ENCODE results near the gene NPPC.

NPPC gene

GRCh38 chr2:231905026-231905425 is 21.2 kb downstream of the NPPC start:
- H3K9me3 ChIP-seq (ENCODE audit: control insufficient read depth, insufficient read depth, low read length) = no peaks in the 10 kb centered on the region
- no peak overlapping the region for H3K4me3 ChIP-seq (ENCODE audit: low read depth, low read length)
- H3K27me3 ChIP-seq (ENCODE audit: control insufficient read depth, insufficient read depth, low read length) = no peaks in the 10 kb centered on the region; the same call in 1 of the 2 replicates
- no peak overlapping the region for H3K9ac ChIP-seq (ENCODE audit: low read depth, low read length)
- H3K27ac ChIP-seq (ENCODE audit: low read depth, low read length) = no peak overlapping the region
- H3K36me3 ChIP-seq (ENCODE audit: control insufficient read depth, insufficient read depth, low read length) = no peaks in the 10 kb centered on the region
- peaks cover 3% of the 10 kb centered on the region; the same call in 1 of the 2 replicates for H3K4me1 ChIP-seq (ENCODE audit: control insufficient read depth, insufficient read depth, low read length)

GRCh38 chr2:231904161-231904611 is 22.0 kb downstream of the NPPC start:
- Histone ChIP-seq H3K36me3 (ENCODE audit: control insufficient read depth, insufficient read depth, low read length) (no peaks in the 10 kb centered on the region), H3K4me3 (ENCODE audit: low read depth, low read length) (no peak overlapping the region), H3K27ac (ENCODE audit: low read depth, low read length) (no peak overlapping the region), H3K9ac (ENCODE audit: low read depth, low read length) (no peak overlapping the region), H3K27me3 (ENCODE audit: control insufficient read depth, insufficient read depth, low read length) (no peaks in the 10 kb centered on the region; the same call in 1 of the 2 replicates), H3K4me1 (ENCODE audit: control insufficient read depth, insufficient read depth, low read length) (peaks cover 3% of the 10 kb centered on the region; the same call in 1 of the 2 replicates), H3K9me3 (ENCODE audit: control insufficient read depth, insufficient read depth, low read length) (no peaks in the 10 kb centered on the region)

GRCh38 chr2:231902598-231902997 is 23.6 kb downstream of the NPPC start:
- H3K36me3 ChIP-seq (ENCODE audit: control insufficient read depth, insufficient read depth, low read length) = no peaks in the 10 kb centered on the region
- H3K4me3 ChIP-seq (ENCODE audit: low read depth, low read length) = no peak overlapping the region
- no peak overlapping the region for H3K27ac ChIP-seq (ENCODE audit: low read depth, low read length)
- peaks cover 3% of the 10 kb centered on the region; the same call in 1 of the 2 replicates for H3K4me1 ChIP-seq (ENCODE audit: control insufficient read depth, insufficient read depth, low read length)
- H3K9ac ChIP-seq (ENCODE audit: low read depth, low read length) = no peak overlapping the region
- no peaks in the 10 kb centered on the region; the same call in 1 of the 2 replicates for H3K27me3 ChIP-seq (ENCODE audit: control insufficient read depth, insufficient read depth, low read length)
- H3K9me3 ChIP-seq (ENCODE audit: control insufficient read depth, insufficient read depth, low read length) = no peaks in the 10 kb centered on the region

- no peaks in the 10 kb centered on the region; the same call in 1 of the 2 replicates for H3K27me3 ChIP-seq (ENCODE audit: control insufficient read depth, insufficient read depth, low read length)
- H3K36me3 ChIP-seq (ENCODE audit: control insufficient read depth, insufficient read depth, low read length) = no peaks in the 10 kb centered on the region
- no peak overlapping the region; the same call in 1 of the 2 replicates for H3K4me3 ChIP-seq (ENCODE audit: low read depth, low read length)
- peaks cover 3% of the 10 kb centered on the region; the same call in 1 of the 2 replicates for H3K4me1 ChIP-seq (ENCODE audit: control insufficient read depth, insufficient read depth, low read length)
- no peaks in the 10 kb centered on the region for H3K9me3 ChIP-seq (ENCODE audit: control insufficient read depth, insufficient read depth, low read length)
- H3K27ac ChIP-seq (ENCODE audit: low read depth, low read length) = no peak overlapping the region
- no peak overlapping the region for H3K9ac ChIP-seq (ENCODE audit: low read depth, low read length)
These were observed 25.2 kb downstream of the NPPC start for GRCh38 chr2:231900972-231901371.

- no peaks in the 10 kb centered on the region for H3K9me3 ChIP-seq (ENCODE audit: control insufficient read depth, insufficient read depth, low read length)
- H3K36me3 ChIP-seq (ENCODE audit: control insufficient read depth, insufficient read depth, low read length) = no peaks in the 10 kb centered on the region
- H3K9ac ChIP-seq (ENCODE audit: low read depth, low read length) = no peak overlapping the region
- no peaks in the 10 kb centered on the region; the same call in 1 of the 2 replicates for H3K27me3 ChIP-seq (ENCODE audit: control insufficient read depth, insufficient read depth, low read length)
- H3K27ac ChIP-seq (ENCODE audit: low read depth, low read length) = no peak overlapping the region
- peaks cover 3% of the 10 kb centered on the region; the same call in 1 of the 2 replicates for H3K4me1 ChIP-seq (ENCODE audit: control insufficient read depth, insufficient read depth, low read length)
- no peak overlapping the region; the same call in 1 of the 2 replicates for H3K4me3 ChIP-seq (ENCODE audit: low read depth, low read length)
These were observed 25.7 kb downstream of the NPPC start for GRCh38 chr2:231900486-231900942.

- Histone ChIP-seq H3K4me3 (ENCODE audit: low read depth, low read length) (no peak overlapping the region), H3K4me1 (ENCODE audit: control insufficient read depth, insufficient read depth, low read length) (0 out of 2 replicates have a peak, but pooled peaks cover 3% of the 10 kb centered on the region), H3K9me3 (ENCODE audit: control insufficient read depth, insufficient read depth, low read length) (no peaks in the 10 kb centered on the region), H3K36me3 (ENCODE audit: control insufficient read depth, insufficient read depth, low read length) (no peaks in the 10 kb centered on the region), H3K27ac (ENCODE audit: low read depth, low read length) (no peak overlapping the region), H3K9ac (ENCODE audit: low read depth, low read length) (no peak overlapping the region), H3K27me3 (ENCODE audit: control insufficient read depth, insufficient read depth, low read length) (no peaks in the 10 kb centered on the region)
These were observed 31.4 kb downstream of the NPPC start for GRCh38 chr2:231894566-231895380.

- Histone ChIP-seq H3K9me3 (ENCODE audit: control insufficient read depth, insufficient read depth, low read length) (no peaks in the 10 kb centered on the region), H3K27me3 (ENCODE audit: control insufficient read depth, insufficient read depth, low read length) (no peaks in the 10 kb centered on the region), H3K27ac (ENCODE audit: low read depth, low read length) (no peak overlapping the region)
These were observed 34.7 kb downstream of the NPPC start for GRCh38 chr2:231891514-231891905.

GRCh38 chr2:231890896-231891513 is 35.2 kb downstream of the NPPC start:
- H3K4me3 ChIP-seq (ENCODE audit: low read depth, low read length) = no peak overlapping the region
- 0 out of 2 replicates have a peak, but pooled peaks cover 3% of the 10 kb centered on the region for H3K4me1 ChIP-seq (ENCODE audit: control insufficient read depth, insufficient read depth, low read length)
- H3K9ac ChIP-seq (ENCODE audit: low read depth, low read length) = no peak overlapping the region
- no peaks in the 10 kb centered on the region for H3K36me3 ChIP-seq (ENCODE audit: control insufficient read depth, insufficient read depth, low read length)
- H3K9me3 ChIP-seq (ENCODE audit: control insufficient read depth, insufficient read depth, low read length) = no peaks in the 10 kb centered on the region
- no peaks in the 10 kb centered on the region for H3K27me3 ChIP-seq (ENCODE audit: control insufficient read depth, insufficient read depth, low read length)
- no peak overlapping the region for H3K27ac ChIP-seq (ENCODE audit: low read depth, low read length)

More at GRCh38 chr2:231891514-231891905, 34.7 kb downstream of the NPPC start:
- Histone ChIP-seq H3K4me3 (ENCODE audit: low read depth, low read length) (no peak overlapping the region), H3K4me1 (ENCODE audit: control insufficient read depth, insufficient read depth, low read length) (0 out of 2 replicates have a peak, but pooled peaks cover 3% of the 10 kb centered on the region), H3K9ac (ENCODE audit: low read depth, low read length) (no peak overlapping the region), H3K36me3 (ENCODE audit: control insufficient read depth, insufficient read depth, low read length) (no peaks in the 10 kb centered on the region)

GRCh38 chr2:231887756-231888155 is 38.4 kb downstream of the NPPC start:
- no peaks in the 10 kb centered on the region for H3K36me3 ChIP-seq (ENCODE audit: control insufficient read depth, insufficient read depth, low read length)
- H3K9me3 ChIP-seq (ENCODE audit: control insufficient read depth, insufficient read depth, low read length) = no peaks in the 10 kb centered on the region
- H3K9ac ChIP-seq (ENCODE audit: low read depth, low read length) = no peak overlapping the region
- no peak overlapping the region for H3K27ac ChIP-seq (ENCODE audit: low read depth, low read length)
- no peaks in the 10 kb centered on the region for H3K27me3 ChIP-seq (ENCODE audit: control insufficient read depth, insufficient read depth, low read length)
- H3K4me3 ChIP-seq (ENCODE audit: low read depth, low read length) = no peak overlapping the region
- H3K4me1 ChIP-seq (ENCODE audit: control insufficient read depth, insufficient read depth, low read length) = 0 out of 2 replicates have a peak, but pooled peaks cover 3% of the 10 kb centered on the region

GRCh38 chr2:231886071-231886681 is 40.0 kb downstream of the NPPC start:
- Histone ChIP-seq H3K4me3 (ENCODE audit: low read depth, low read length) (no peak overlapping the region), H3K9ac (ENCODE audit: low read depth, low read length) (no peak overlapping the region), H3K36me3 (ENCODE audit: control insufficient read depth, insufficient read depth, low read length) (no peaks in the 10 kb centered on the region), H3K27me3 (ENCODE audit: control insufficient read depth, insufficient read depth, low read length) (no peaks in the 10 kb centered on the region), H3K9me3 (ENCODE audit: control insufficient read depth, insufficient read depth, low read length) (no peaks in the 10 kb centered on the region), H3K27ac (ENCODE audit: low read depth, low read length) (no peak overlapping the region), H3K4me1 (ENCODE audit: control insufficient read depth, insufficient read depth, low read length) (no peaks in the 10 kb centered on the region)

All from HUES48 (cell line).